C4-2B (cell line): Measurements from ENCODE around the gene TMEM270.

Source experiments
- ZFX ChIP-seq: fragments of 450-650 bp; IDR thresholded peaks from 2 replicates; pipeline ENCODE4 v1.6.1; 2017
- TF ChIP-seq, protein P1 (sequence below): fragments of 450-650 bp; conservative IDR thresholded peaks from 2 replicates; pipeline ENCODE4 v1.5.1; 2017; ENCODE audit warnings: mild to moderate bottlenecking

DNA sequence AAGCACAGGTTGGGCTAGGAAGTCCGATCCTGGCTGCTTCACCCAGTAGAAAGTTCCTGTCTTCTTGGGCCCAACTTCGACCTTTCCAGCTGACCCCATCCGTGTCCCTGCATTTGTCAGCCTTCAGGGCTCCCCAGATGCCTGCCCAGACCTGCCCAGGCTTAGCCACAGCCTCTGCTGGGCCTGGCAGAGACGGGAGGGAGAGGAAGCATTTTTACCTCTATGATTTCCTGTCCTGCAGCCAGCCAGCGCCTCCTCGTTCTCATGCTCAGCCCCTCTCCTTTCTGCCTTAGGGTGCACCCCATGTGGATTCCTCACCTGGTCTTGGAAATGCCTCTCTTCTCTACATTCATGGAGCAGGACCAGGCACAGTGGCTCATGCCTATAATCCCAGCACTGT lies 22.3 kb upstream of the TMEM270 start:
- TF ChIP-seq, protein P1, sequence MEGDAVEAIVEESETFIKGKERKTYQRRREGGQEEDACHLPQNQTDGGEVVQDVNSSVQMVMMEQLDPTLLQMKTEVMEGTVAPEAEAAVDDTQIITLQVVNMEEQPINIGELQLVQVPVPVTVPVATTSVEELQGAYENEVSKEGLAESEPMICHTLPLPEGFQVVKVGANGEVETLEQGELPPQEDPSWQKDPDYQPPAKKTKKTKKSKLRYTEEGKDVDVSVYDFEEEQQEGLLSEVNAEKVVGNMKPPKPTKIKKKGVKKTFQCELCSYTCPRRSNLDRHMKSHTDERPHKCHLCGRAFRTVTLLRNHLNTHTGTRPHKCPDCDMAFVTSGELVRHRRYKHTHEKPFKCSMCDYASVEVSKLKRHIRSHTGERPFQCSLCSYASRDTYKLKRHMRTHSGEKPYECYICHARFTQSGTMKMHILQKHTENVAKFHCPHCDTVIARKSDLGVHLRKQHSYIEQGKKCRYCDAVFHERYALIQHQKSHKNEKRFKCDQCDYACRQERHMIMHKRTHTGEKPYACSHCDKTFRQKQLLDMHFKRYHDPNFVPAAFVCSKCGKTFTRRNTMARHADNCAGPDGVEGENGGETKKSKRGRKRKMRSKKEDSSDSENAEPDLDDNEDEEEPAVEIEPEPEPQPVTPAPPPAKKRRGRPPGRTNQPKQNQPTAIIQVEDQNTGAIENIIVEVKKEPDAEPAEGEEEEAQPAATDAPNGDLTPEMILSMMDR: no peak
- no peak for TF ChIP-seq ZFX
